A673 (cell line): ENCODE data around the gene EIF4ENIF1. TPM values are rescaled to one million over a fixed set of nuclear protein-coding genes. Genes with fewer than 3 reads are reported as not detected.

Experiments used
- BruUV-seq: library from RNA; stranded (reverse); fragments of 400-500 nt; replicated peaks from 2 replicates; lab custom pipeline; 2021; lab: Mats Ljungman, UMichigan
- CTCF ChIA-PET: fragments of 300-600 bp; sonication (Branson Sonifier 250); formaldehyde crosslinking; loops from one replicate; lab custom pipeline; 2022; ENCODE audit warnings: antibody characterized with exemption; lab: Charles Lee
- POLR2A ChIA-PET: fragments of 300-600 bp; sonication (Branson Sonifier 250); formaldehyde crosslinking; loops from one replicate; lab custom pipeline; 2022; ENCODE audit warnings: antibody characterized with exemption; ENCODE audit not compliant: low non-redundant PET; lab: Charles Lee
- DNase-seq: peaks from one replicate; pipeline ENCODE4 v3.0.0-alpha.2; 2015; ENCODE audit warnings: low spot score
- H3K27ac ChIP-seq: fragments of 200-600 bp; sonication (generic); 2 replicates; pipeline ENCODE4 v1.5.1; 2016; ENCODE audit warnings: mixed run types, low read depth, mild to moderate bottlenecking, mixed read lengths, antibody characterized with exemption, low read length; ENCODE audit not compliant: poor library complexity, severe bottlenecking
- H3K27me3 ChIP-seq: fragments of 200-600 bp; sonication (generic); replicated peaks from 2 replicates; pipeline ENCODE4 v1.6.1; 2017; ENCODE audit warnings: mixed run types, low read depth, mild to moderate bottlenecking, mixed read lengths, antibody characterized with exemption, low read length; ENCODE audit not compliant: insufficient read depth, poor library complexity
- H3K36me3 ChIP-seq: fragments of 200-600 bp; sonication (generic); 2 replicates; pipeline ENCODE4 v1.6.1; 2016; ENCODE audit warnings: mixed run types, mild to moderate bottlenecking, mixed read lengths, antibody characterized with exemption, low read length; ENCODE audit not compliant: insufficient read depth, poor library complexity, severe bottlenecking
- H3K4me1 ChIP-seq: fragments of 200-600 bp; sonication (generic); 2 replicates; pipeline ENCODE4 v1.6.1; 2017; ENCODE audit warnings: mixed run types, mild to moderate bottlenecking, mixed read lengths, antibody characterized with exemption, low read length; ENCODE audit not compliant: insufficient read depth, poor library complexity, severe bottlenecking
- H3K4me3 ChIP-seq: fragments of 200-600 bp; sonication (generic); 2 replicates; pipeline ENCODE4 v1.5.1; 2016; ENCODE audit warnings: low read depth, mixed run types, mild to moderate bottlenecking, mixed read lengths, low read length; ENCODE audit not compliant: poor library complexity, severe bottlenecking
- H3K9me3 ChIP-seq: fragments of 200-600 bp; sonication (generic); 2 replicates; pipeline ENCODE4 v1.6.1; 2016; ENCODE audit warnings: mixed run types, low read depth, mild to moderate bottlenecking, mixed read lengths, antibody characterized with exemption, low read length; ENCODE audit not compliant: poor library complexity, severe bottlenecking
- EZH2 ChIP-seq: fragments of 200-600 bp; sonication (generic); IDR thresholded peaks from 2 replicates; pipeline ENCODE4 v1.6.1; 2017; ENCODE audit warnings: borderline replicate concordance, low read depth, mild to moderate bottlenecking, mixed read lengths, antibody characterized with exemption, low read length; ENCODE audit not compliant: poor library complexity, severe bottlenecking
- intact Hi-C: fragments of 100-400 bp; cut with micrococcal nuclease; formaldehyde crosslinking; loops from one replicate; pipeline ENCODE4 v1.10.0; 2022; ENCODE audit not compliant: unreplicated experiment
- total RNA-seq: library from RNA; stranded (reverse); gene quantifications from 2 replicates; pipeline ENCODE4 v1.2.3, GENCODE V29; 2021
- TF ChIP-seq, protein P1 (sequence below): fragments of 300-800, 200-600 bp; sonication (generic); conservative IDR thresholded peaks from 2 replicates; pipeline ENCODE4 v1.5.1; 2017; ENCODE audit warnings: low read depth, mild to moderate bottlenecking, antibody characterized with exemption, low read length, moderate library complexity, mixed read lengths

The EIF4ENIF1 gene
- total RNA-seq, 1 experiment from 2014 or later = 47.7 TPM

DNA sequence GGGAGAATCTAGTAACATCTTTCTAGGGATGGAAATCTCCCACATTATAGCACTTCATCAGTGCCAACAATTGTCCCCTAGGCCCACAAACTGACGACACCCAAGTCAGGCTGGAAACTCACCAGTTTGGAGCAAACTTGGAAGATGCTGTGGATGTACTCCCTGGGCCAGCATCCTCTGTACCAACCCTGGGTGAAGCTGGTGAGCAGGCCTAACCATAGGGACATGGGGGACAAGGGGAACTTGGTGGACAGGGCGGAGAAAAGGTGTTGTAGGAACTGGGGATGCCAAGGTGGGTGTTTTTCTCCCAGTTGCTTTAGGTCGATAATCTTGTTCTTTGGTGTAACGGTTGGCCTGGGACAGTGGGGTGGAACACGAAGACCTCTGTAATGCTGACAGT, 48.0 kb downstream of the EIF4ENIF1 start:
- Histone ChIP-seq H3K27ac (no peak overlapping the region), H3K27me3 (no peaks in the 10 kb centered on the region), H3K36me3 (peaks cover 85% of the 10 kb centered on the region), H3K4me1 (no peaks in the 10 kb centered on the region), H3K9me3 (no peaks in the 10 kb centered on the region), H3K4me3 (no peak overlapping the region)
- BruUV-seq = no TSS peak
- CTCF ChIA-PET = no interaction called here
- intact Hi-C loops = no loop called here
- no peak for TF ChIP-seq EZH2
- TF ChIP-seq, protein P1, sequence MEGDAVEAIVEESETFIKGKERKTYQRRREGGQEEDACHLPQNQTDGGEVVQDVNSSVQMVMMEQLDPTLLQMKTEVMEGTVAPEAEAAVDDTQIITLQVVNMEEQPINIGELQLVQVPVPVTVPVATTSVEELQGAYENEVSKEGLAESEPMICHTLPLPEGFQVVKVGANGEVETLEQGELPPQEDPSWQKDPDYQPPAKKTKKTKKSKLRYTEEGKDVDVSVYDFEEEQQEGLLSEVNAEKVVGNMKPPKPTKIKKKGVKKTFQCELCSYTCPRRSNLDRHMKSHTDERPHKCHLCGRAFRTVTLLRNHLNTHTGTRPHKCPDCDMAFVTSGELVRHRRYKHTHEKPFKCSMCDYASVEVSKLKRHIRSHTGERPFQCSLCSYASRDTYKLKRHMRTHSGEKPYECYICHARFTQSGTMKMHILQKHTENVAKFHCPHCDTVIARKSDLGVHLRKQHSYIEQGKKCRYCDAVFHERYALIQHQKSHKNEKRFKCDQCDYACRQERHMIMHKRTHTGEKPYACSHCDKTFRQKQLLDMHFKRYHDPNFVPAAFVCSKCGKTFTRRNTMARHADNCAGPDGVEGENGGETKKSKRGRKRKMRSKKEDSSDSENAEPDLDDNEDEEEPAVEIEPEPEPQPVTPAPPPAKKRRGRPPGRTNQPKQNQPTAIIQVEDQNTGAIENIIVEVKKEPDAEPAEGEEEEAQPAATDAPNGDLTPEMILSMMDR = no peak
- POLR2A ChIA-PET = no interaction called here
- DNase-seq = no peak

DNA sequence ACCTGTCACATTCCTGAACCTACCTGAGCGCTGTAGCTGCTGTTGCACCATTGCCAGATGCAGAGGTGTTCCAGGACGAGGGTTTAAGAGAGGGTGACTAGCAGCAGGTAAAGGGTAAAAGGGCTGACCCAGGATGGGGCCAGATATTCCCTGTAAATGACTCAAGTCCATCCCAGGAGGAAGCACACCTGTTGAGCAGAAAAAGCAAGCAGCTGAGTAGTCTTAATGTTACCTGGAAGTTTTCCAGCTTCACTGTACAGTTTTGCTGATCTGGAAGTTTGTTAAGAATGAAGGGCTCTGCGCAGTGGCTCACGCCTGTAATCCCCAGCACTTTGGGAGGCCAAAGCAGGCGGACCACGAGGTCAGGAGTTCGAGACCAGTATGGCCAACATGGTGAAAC, 49.0 kb downstream of the EIF4ENIF1 start:
- POLR2A ChIA-PET = no interaction called here
- no TSS peak for BruUV-seq
- no peaks in the 10 kb centered on the region for H3K27me3 ChIP-seq
- no peak overlapping the region for H3K27ac ChIP-seq
- TF ChIP-seq, protein P1 = no peak
- no peak for TF ChIP-seq EZH2
- DNase-seq = no peak
- H3K9me3 ChIP-seq = no peaks in the 10 kb centered on the region
- CTCF ChIA-PET = no interaction called here
- H3K4me1 ChIP-seq = no peaks in the 10 kb centered on the region
- intact Hi-C loops = no loop called here
- H3K36me3 ChIP-seq = peaks cover 94% of the 10 kb centered on the region
- no peak overlapping the region for H3K4me3 ChIP-seq

GRCh38 chr22:31439808-31440207, 49.8 kb downstream of the EIF4ENIF1 start:
- TSS peak; percentile 16 for BruUV-seq
- intact Hi-C loops = no loop called here
- DNase-seq = no peak
- Histone ChIP-seq H3K36me3 (peaks cover 94% of the 10 kb centered on the region), H3K27me3 (no peaks in the 10 kb centered on the region), H3K4me3 (no peak overlapping the region), H3K27ac (no peak overlapping the region), H3K9me3 (no peaks in the 10 kb centered on the region), H3K4me1 (no peaks in the 10 kb centered on the region)
- ChIA-PET POLR2A (no interaction called here), CTCF (no interaction called here)
- TF ChIP-seq, protein P1 = no peak
- TF ChIP-seq EZH2 = no peak
